Measurements from ENCODE around the gene EPHA7. TPM values are rescaled to one million over a fixed set of nuclear protein-coding genes. Genes with fewer than 3 reads are reported as not detected.

Gene EPHA7
- total RNA-seq, 1 donor from 2014 or later = 0.10 TPM

- no peak for ATAC-seq
These were observed 158.5 kb downstream of the EPHA7 start for GRCh38 chr6:93260881-93261280.

GRCh38 chr6:93259332-93259731, 160.0 kb downstream of the EPHA7 start:
- no peak for ATAC-seq
- no peak for DNase-seq (ENCODE audit: low spot score)

More at GRCh38 chr6:93260881-93261280, 158.5 kb downstream of the EPHA7 start:
- no peak for DNase-seq (ENCODE audit: low spot score)

- ATAC-seq (no peak), DNase-seq (ENCODE audit: low spot score) (no peak)
These were observed 166.4 kb downstream of the EPHA7 start for GRCh38 chr6:93252930-93253329.

- ATAC-seq (no peak), DNase-seq (ENCODE audit: low spot score) (no peak)
These were observed 170.7 kb downstream of the EPHA7 start for GRCh38 chr6:93248631-93249030.

GRCh38 chr6:93243231-93243778, 176.1 kb downstream of the EPHA7 start:
- DNase-seq (ENCODE audit: low spot score) = no peak

GRCh38 chr6:93242049-93242448, 177.3 kb downstream of the EPHA7 start:
- DNase-seq (ENCODE audit: low spot score) (no peak), ATAC-seq (no peak)

More at GRCh38 chr6:93243231-93243778, 176.1 kb downstream of the EPHA7 start:
- ATAC-seq = no peak

- no peak for ATAC-seq
These were observed 180.7 kb downstream of the EPHA7 start for GRCh38 chr6:93238632-93239031.

GRCh38 chr6:93235775-93236174, 183.6 kb downstream of the EPHA7 start:
- ATAC-seq (no peak), DNase-seq (ENCODE audit: low spot score) (no peak)

More at GRCh38 chr6:93238632-93239031, 180.7 kb downstream of the EPHA7 start:
- DNase-seq (ENCODE audit: low spot score) = no peak

GRCh38 chr6:93226822-93227221, 192.5 kb downstream of the EPHA7 start:
- DNase-seq (ENCODE audit: low spot score) = no peak
- ATAC-seq = no peak

- DNase-seq (ENCODE audit: low spot score) (no peak), ATAC-seq (no peak)
These were observed 197.1 kb downstream of the EPHA7 start for GRCh38 chr6:93222071-93222851.

GRCh38 chr6:93219447-93219846, 199.9 kb downstream of the EPHA7 start:
- DNase-seq (ENCODE audit: low spot score) (no peak), ATAC-seq (no peak)

GRCh38 chr6:93218096-93218495, 201.3 kb downstream of the EPHA7 start:
- ATAC-seq (no peak), DNase-seq (ENCODE audit: low spot score) (no peak)

- no peak for ATAC-seq
These were observed 206.3 kb downstream of the EPHA7 start for GRCh38 chr6:93213028-93213427.

GRCh38 chr6:93210908-93211307, 208.5 kb downstream of the EPHA7 start:
- ATAC-seq (no peak), DNase-seq (ENCODE audit: low spot score) (no peak)

More at GRCh38 chr6:93213028-93213427, 206.3 kb downstream of the EPHA7 start:
- DNase-seq (ENCODE audit: low spot score) = no peak

- ATAC-seq (no peak), DNase-seq (ENCODE audit: low spot score) (no peak)
These were observed 210.0 kb downstream of the EPHA7 start for GRCh38 chr6:93209358-93209757.

GRCh38 chr6:93196406-93196970, 222.9 kb downstream of the EPHA7 start:
- no peak for ATAC-seq
- DNase-seq (ENCODE audit: low spot score) = no peak

- no peak for DNase-seq (ENCODE audit: low spot score)
- no peak for ATAC-seq
These were observed 224.9 kb downstream of the EPHA7 start for GRCh38 chr6:93194480-93194879.

GRCh38 chr6:93193868-93194267, 225.5 kb downstream of the EPHA7 start:
- DNase-seq (ENCODE audit: low spot score) (no peak), ATAC-seq (no peak)
